PC-3 (cell line): ENCODE measurements around the gene LAYN. TPM values are rescaled to one million over a fixed set of nuclear protein-coding genes. Genes with fewer than 3 reads are reported as not detected.

Experiments used
- ATAC-seq: fragments of 200-7000 bp; cut with Tn5 transposase; 2 replicates; pipeline ENCODE4 v1.9.1; 2020; ENCODE audit warnings: mild to moderate bottlenecking, moderate library complexity
- BruUV-seq: library from RNA; stranded (reverse); fragments of 400-500 nt; replicated peaks from 2 replicates; lab custom pipeline; 2021; lab: Mats Ljungman, UMichigan
- CTCF ChIA-PET: fragments of 300-600 bp; sonication (Branson Sonifier 250); formaldehyde crosslinking; loops from one replicate; lab custom pipeline; 2022; ENCODE audit warnings: antibody characterized with exemption; lab: Charles Lee
- POLR2A ChIA-PET: fragments of 300-600 bp; sonication (Branson Sonifier 250); formaldehyde crosslinking; loops from one replicate; lab custom pipeline; 2022; ENCODE audit warnings: antibody characterized with exemption; ENCODE audit not compliant: unreplicated experiment; lab: Charles Lee
- DNase-seq: peaks from one replicate; pipeline ENCODE4 v3.0.0-alpha.2; 2015
- H2AFZ ChIP-seq: fragments of 300-600 bp; sonication (generic); 2 replicates; pipeline ENCODE4 v1.6.0; 2016; ENCODE audit warnings: antibody characterized with exemption, low read length
- H3F3A ChIP-seq: fragments of 300-600 bp; sonication (generic); one replicate; pipeline ENCODE4 v1.6.0; 2017; ENCODE audit warnings: antibody characterized with exemption, low read length, control low read depth, mild to moderate bottlenecking; ENCODE audit not compliant: unreplicated experiment
- H3K27ac ChIP-seq: fragments of 300-600 bp; sonication (generic); 2 replicates; pipeline ENCODE4 v1.5.1; 2016; ENCODE audit warnings: mild to moderate bottlenecking, low read length
- H3K27me3 ChIP-seq: fragments of 300-600 bp; sonication (generic); 2 replicates; pipeline ENCODE4 v1.6.1; 2016; ENCODE audit warnings: low read length, mixed read lengths
- H3K36me3 ChIP-seq: fragments of 300-600 bp; sonication (generic); 2 replicates; pipeline ENCODE4 v1.6.1; 2016; ENCODE audit warnings: low read depth, mixed run types, low read length, mixed read lengths
- H3K4me1 ChIP-seq: fragments of 300-600 bp; sonication (generic); 2 replicates; pipeline ENCODE4 v1.5.1; 2016; ENCODE audit warnings: low read length; ENCODE audit not compliant: insufficient read depth
- H3K4me2 ChIP-seq: fragments of 300-600 bp; sonication (generic); 2 replicates; pipeline ENCODE4 v1.6.0; 2016; ENCODE audit warnings: low read length
- H3K4me3 ChIP-seq: fragments of 300-600 bp; sonication (generic); 2 replicates; pipeline ENCODE4 v1.5.1; 2016; ENCODE audit warnings: mild to moderate bottlenecking, low read length, mixed read lengths
- H3K79me2 ChIP-seq: fragments of 300-600 bp; sonication (generic); 2 replicates; pipeline ENCODE4 v1.6.1; 2017; ENCODE audit warnings: low read length, mixed read lengths
- H3K9ac ChIP-seq: fragments of 300-600 bp; sonication (generic); 2 replicates; pipeline ENCODE4 v1.6.0; 2016; ENCODE audit warnings: mild to moderate bottlenecking, low read length
- H3K9me2 ChIP-seq: fragments of 300-600 bp; sonication (generic); replicated peaks from 2 replicates; pipeline ENCODE4 v1.6.1; 2016; ENCODE audit warnings: mixed run types, low read length, mixed read lengths
- H3K9me3 ChIP-seq: fragments of 300-600 bp; sonication (generic); 2 replicates; pipeline ENCODE4 v1.6.1; 2016; ENCODE audit warnings: low read length, mixed read lengths
- H4K20me1 ChIP-seq: fragments of 300-600 bp; sonication (generic); 2 replicates; pipeline ENCODE4 v1.6.1; 2016; ENCODE audit warnings: low read length, mixed read lengths
- EZH2 ChIP-seq: fragments of 300-600 bp; sonication (generic); IDR thresholded peaks from one replicate; pipeline ENCODE4 v1.6.1; 2017; ENCODE audit warnings: antibody characterized with exemption, mild to moderate bottlenecking, low read length; ENCODE audit not compliant: unreplicated experiment
- EZH2phosphoT487 ChIP-seq: fragments of 300-600 bp; sonication (generic); IDR thresholded peaks from 2 replicates; pipeline ENCODE4 v1.6.1; 2018; ENCODE audit warnings: mild to moderate bottlenecking, antibody characterized with exemption, low read length, borderline replicate concordance
- intact Hi-C: fragments of 100-400 bp; cut with micrococcal nuclease; formaldehyde crosslinking; loops from 2 replicates; pipeline ENCODE4 v1.9.0; 2023
- total RNA-seq: library from RNA; depleted of rRNA; stranded (reverse); fragments of >200 nt; gene quantifications from 2 replicates; pipeline ENCODE4 v1.2.3, GENCODE V29; 2014
- TF ChIP-seq, protein P1 (sequence below): fragments of 300-600 bp; sonication (generic); conservative IDR thresholded peaks from 2 replicates; pipeline ENCODE4 v1.5.1; 2017; ENCODE audit warnings: antibody characterized with exemption, low read depth, mild to moderate bottlenecking, low read length

The LAYN gene
- total RNA-seq, 1 experiment from 2014 or later = 0.47 TPM

DNA sequence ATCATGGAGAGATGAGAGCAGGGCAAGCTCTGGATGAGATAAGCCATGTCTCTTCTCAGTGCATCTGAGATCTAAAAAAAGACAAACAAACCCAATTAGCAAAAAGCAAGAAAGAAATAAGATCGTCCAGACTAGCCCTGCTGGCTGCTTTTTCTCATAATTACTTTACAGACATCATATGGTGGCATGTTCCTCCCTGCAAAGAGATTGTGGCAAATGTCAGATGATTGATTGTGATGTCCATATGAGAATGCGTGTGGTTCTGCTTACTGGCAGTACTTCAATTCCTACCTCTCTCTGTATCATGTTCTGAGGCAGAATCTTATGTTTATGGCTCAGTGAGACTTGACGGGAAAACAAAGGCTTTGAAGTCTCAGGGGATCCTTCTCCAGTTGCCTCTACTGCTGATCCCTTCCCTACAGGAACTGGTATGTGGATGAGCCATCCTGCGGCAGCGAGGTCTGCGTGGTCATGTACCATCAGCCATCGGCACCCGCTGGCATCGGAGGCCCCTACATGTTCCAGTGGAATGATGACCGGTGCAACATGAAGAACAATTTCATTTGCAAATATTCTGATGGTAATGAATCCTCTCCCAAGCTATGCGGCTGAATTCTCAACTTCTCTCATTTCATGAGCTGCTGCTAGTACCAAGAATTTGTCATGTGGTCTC is 8.8 kb downstream of the LAYN start:
- Histone ChIP-seq H3K4me3 (no peak overlapping the region), H3K4me1 (peaks cover 11% of the 10 kb centered on the region), H3K79me2 (no peaks in the 10 kb centered on the region), H3K27me3 (no peaks in the 10 kb centered on the region), H3K4me2 (no peak overlapping the region), H3K9ac (no peak overlapping the region), H2AFZ (no peak overlapping the region), H3K36me3 (no peaks in the 10 kb centered on the region), H3K27ac (no peak overlapping the region), H3K9me2 (no peaks in the 10 kb centered on the region), H3F3A (peaks cover 6% of the 10 kb centered on the region), H4K20me1 (no peaks in the 10 kb centered on the region), H3K9me3 (no peaks in the 10 kb centered on the region)
- ATAC-seq = no peak
- TF ChIP-seq, protein P1, sequence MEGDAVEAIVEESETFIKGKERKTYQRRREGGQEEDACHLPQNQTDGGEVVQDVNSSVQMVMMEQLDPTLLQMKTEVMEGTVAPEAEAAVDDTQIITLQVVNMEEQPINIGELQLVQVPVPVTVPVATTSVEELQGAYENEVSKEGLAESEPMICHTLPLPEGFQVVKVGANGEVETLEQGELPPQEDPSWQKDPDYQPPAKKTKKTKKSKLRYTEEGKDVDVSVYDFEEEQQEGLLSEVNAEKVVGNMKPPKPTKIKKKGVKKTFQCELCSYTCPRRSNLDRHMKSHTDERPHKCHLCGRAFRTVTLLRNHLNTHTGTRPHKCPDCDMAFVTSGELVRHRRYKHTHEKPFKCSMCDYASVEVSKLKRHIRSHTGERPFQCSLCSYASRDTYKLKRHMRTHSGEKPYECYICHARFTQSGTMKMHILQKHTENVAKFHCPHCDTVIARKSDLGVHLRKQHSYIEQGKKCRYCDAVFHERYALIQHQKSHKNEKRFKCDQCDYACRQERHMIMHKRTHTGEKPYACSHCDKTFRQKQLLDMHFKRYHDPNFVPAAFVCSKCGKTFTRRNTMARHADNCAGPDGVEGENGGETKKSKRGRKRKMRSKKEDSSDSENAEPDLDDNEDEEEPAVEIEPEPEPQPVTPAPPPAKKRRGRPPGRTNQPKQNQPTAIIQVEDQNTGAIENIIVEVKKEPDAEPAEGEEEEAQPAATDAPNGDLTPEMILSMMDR = no peak
- TF ChIP-seq EZH2phosphoT487 (no peak), EZH2 (no peak)
- POLR2A ChIA-PET = no interaction called here
- intact Hi-C loops = no loop called here
- CTCF ChIA-PET = no interaction called here
- DNase-seq = no peak
- no TSS peak for BruUV-seq

DNA sequence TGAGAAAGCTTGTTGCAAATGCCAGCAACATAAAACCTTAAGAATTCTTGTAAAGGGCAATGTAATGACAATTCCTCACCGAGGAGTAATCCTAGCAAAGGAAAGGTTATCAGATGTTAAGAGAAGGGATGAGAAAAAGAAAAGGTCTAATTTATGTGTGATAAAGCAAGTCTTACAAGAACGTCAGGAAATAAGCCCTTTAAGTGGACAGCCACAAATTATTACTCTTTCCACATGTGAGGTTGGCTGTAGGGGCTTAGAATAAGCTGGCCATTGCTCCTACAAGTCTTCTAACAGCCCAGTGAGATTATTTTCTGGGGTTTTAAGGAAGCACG is 9.3 kb downstream of the LAYN start:
- intact Hi-C loops = no loop called here
- no peaks in the 10 kb centered on the region for H3K79me2 ChIP-seq
- no peak overlapping the region for H3K4me3 ChIP-seq
- H3K36me3 ChIP-seq = no peaks in the 10 kb centered on the region
- H3K9me2 ChIP-seq = no peaks in the 10 kb centered on the region
- no peaks in the 10 kb centered on the region for H4K20me1 ChIP-seq
- no peak overlapping the region for H2AFZ ChIP-seq
- H3K27me3 ChIP-seq = no peaks in the 10 kb centered on the region
- no peaks in the 10 kb centered on the region for H3K9me3 ChIP-seq
- no peak overlapping the region for H3K27ac ChIP-seq
- no peak overlapping the region for H3K4me2 ChIP-seq
- ChIA-PET CTCF (no interaction called here), POLR2A (no interaction called here)
- peaks cover 6% of the 10 kb centered on the region for H3F3A ChIP-seq
- no peak for ATAC-seq
- TF ChIP-seq EZH2 (no peak), EZH2phosphoT487 (no peak)
- TF ChIP-seq, protein P1 = no peak
- BruUV-seq = no TSS peak
- no peak overlapping the region for H3K9ac ChIP-seq
- H3K4me1 ChIP-seq = peaks cover 16% of the 10 kb centered on the region
- DNase-seq = no peak

DNA sequence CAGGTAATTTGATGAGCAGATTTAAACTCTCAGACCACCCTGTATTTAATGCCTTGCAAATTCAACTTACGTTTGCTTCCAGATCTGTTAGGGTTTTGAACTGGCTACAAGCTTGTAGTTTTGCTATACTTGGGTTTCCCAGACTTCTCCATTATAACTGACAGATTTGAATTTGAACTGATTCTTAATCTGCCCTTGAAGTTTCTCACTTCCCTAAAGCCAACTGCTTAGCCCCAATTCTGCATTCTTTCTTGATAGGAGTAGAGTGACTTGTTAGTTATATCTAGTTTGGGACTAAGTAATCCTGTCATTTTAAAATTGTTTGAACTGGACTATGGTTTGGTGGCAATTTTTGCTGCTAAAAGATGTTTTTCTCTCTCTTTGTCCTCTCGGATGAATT is 9.7 kb downstream of the LAYN start:
- DNase-seq = no peak
- intact Hi-C loops = no loop called here
- no peak overlapping the region for H3K27ac ChIP-seq
- ChIA-PET POLR2A (no interaction called here), CTCF (no interaction called here)
- no peaks in the 10 kb centered on the region for H3K9me3 ChIP-seq
- peaks cover 6% of the 10 kb centered on the region for H3F3A ChIP-seq
- no peaks in the 10 kb centered on the region for H3K27me3 ChIP-seq
- H3K9ac ChIP-seq = no peak overlapping the region
- H3K4me1 ChIP-seq = peaks cover 20% of the 10 kb centered on the region
- no peaks in the 10 kb centered on the region for H3K36me3 ChIP-seq
- H3K4me3 ChIP-seq = no peak overlapping the region
- ATAC-seq = no peak
- no TSS peak for BruUV-seq
- H3K9me2 ChIP-seq = no peaks in the 10 kb centered on the region
- no peak for TF ChIP-seq EZH2phosphoT487
- TF ChIP-seq, protein P1 = no peak
- TF ChIP-seq EZH2 = no peak
- no peak overlapping the region for H2AFZ ChIP-seq
- H3K4me2 ChIP-seq = no peak overlapping the region
- H4K20me1 ChIP-seq = no peaks in the 10 kb centered on the region
- H3K79me2 ChIP-seq = no peaks in the 10 kb centered on the region
